ENCODE results near the gene CD28. TPM values are rescaled to one million over a fixed set of nuclear protein-coding genes. Genes with fewer than 3 reads are reported as not detected.

CD28 gene
- total RNA-seq, 3 donors from 2014 or later (not counting 1 experiment from before 2014, with no cell fraction given), result 0.54 to 3.5 (median 3.3) TPM

DNA sequence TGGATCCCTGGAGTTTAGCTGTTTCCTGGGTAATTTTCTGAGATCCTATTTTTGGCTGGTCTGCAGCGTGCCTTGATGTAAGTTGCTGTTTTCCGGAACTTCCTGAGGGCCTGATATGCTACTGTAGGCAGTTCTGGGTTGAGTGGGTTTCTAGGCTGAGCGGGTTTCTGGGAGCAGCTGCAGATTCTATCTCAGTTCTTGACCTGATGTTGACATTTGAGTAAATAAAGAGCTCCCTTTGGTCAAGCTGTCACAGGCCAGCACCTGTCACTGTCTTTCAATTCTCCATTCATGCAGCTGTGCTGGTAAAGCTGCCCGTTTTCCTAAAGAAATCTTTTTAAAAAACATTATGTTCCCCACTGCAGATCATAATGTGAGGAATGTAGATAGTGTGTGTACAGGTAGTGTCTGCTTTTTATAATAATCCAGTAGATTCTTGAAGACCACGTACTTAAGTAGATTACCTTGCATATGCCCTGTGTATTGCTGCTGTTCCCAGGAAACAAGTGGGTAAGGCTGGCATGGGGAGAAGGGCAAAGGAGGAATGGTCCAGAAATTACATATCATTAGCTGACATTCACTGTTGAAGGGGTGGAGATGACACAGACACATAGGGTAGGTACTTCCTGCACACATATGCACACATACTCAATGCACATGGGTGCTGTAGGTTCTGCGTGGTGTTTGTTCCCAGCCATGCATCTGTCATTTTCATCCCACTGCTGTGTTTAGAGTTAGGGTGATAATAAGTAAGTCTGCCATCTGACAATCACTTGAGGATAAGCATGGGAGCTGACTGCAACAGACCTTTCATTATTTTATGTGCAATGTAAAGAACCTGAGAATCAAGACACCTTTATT lies 25.9 kb downstream of the CD28 start:
- no peaks in the 10 kb centered on the region for H3K36me3 ChIP-seq (ENCODE audit: control insufficient read depth, insufficient read depth, low read length)
- DNase-seq, result peak in 1 of 2 donors; percentile 37
- Mint-ChIP-seq H3K36me3 (no peaks in the 10 kb centered on the region), H3K4me3 (no peak overlapping the region), H3K4me1 (peaks cover 0 to 6% of the 10 kb centered on the region in 2 donors), H3K9me3 (no peaks in the 10 kb centered on the region), H3K27ac (no peak overlapping the region), H3K27me3 (ENCODE audit: low read depth in 2 of 2) (no peaks in the 10 kb centered on the region)
- no peak overlapping the region for H3K27ac ChIP-seq (ENCODE audit: low read length)
- 88% methylated on average over 4 of the region's 6 CpGs for WGBS (ENCODE audit: insufficient coverage)
- TF ChIP-seq, protein P1, sequence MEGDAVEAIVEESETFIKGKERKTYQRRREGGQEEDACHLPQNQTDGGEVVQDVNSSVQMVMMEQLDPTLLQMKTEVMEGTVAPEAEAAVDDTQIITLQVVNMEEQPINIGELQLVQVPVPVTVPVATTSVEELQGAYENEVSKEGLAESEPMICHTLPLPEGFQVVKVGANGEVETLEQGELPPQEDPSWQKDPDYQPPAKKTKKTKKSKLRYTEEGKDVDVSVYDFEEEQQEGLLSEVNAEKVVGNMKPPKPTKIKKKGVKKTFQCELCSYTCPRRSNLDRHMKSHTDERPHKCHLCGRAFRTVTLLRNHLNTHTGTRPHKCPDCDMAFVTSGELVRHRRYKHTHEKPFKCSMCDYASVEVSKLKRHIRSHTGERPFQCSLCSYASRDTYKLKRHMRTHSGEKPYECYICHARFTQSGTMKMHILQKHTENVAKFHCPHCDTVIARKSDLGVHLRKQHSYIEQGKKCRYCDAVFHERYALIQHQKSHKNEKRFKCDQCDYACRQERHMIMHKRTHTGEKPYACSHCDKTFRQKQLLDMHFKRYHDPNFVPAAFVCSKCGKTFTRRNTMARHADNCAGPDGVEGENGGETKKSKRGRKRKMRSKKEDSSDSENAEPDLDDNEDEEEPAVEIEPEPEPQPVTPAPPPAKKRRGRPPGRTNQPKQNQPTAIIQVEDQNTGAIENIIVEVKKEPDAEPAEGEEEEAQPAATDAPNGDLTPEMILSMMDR (IDR thresholded peaks at IDR 0.05), result no peak
- no peak overlapping the region for H3K4me3 ChIP-seq (ENCODE audit: low read length)
- no peak for ATAC-seq
- H3K9me3 ChIP-seq (ENCODE audit: control insufficient read depth, insufficient read depth, low read length), result no peaks in the 10 kb centered on the region
- intact Hi-C loops (cut with micrococcal nuclease), result no loop called here
- H3K4me1 ChIP-seq (ENCODE audit: control insufficient read depth, insufficient read depth, low read length), result no peaks in the 10 kb centered on the region
- no peaks in the 10 kb centered on the region for H3K27me3 ChIP-seq (ENCODE audit: control insufficient read depth, insufficient read depth, low read length)

DNA sequence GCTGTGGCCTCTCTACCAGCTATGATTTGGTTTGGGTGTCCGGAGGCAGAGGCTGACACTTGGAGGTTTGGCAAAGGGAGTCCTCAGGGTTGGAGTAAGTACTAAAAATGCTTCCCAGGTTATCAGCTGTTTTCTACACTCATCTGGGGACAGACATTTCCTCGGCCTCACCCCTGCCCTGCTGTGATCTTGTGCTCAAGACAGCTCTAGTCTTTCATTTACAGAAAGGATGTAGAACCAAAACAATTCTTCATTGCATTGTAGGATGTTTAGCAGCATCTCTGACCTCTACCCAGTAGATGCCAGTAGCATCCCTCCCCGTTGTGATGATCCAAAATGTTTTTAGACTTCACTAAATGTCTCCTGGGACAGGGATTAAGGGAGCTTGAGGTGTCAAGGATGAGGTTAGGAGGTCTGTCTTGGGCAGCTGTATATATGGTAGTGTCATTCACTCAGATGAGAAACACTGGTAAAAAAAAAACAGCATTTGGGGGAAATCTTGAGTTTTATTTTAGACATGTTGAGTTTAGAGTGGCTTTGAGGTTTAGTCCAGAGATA lies 26.6 kb downstream of the CD28 start:
- Mint-ChIP-seq H3K9me3 (no peaks in the 10 kb centered on the region), H3K4me1 (peaks cover 0 to 6% of the 10 kb centered on the region in 2 donors), H3K27ac (no peak overlapping the region), H3K4me3 (no peak overlapping the region), H3K27me3 (ENCODE audit: low read depth in 2 of 2) (no peaks in the 10 kb centered on the region), H3K36me3 (no peaks in the 10 kb centered on the region)
- no peak overlapping the region for H3K27ac ChIP-seq (ENCODE audit: low read length)
- H3K4me1 ChIP-seq (ENCODE audit: control insufficient read depth, insufficient read depth, low read length), result no peaks in the 10 kb centered on the region
- no peaks in the 10 kb centered on the region for H3K9me3 ChIP-seq (ENCODE audit: control insufficient read depth, insufficient read depth, low read length)
- TF ChIP-seq, protein P1 (IDR thresholded peaks at IDR 0.05), result no peak
- no peak overlapping the region for H3K4me3 ChIP-seq (ENCODE audit: low read length)
- DNase-seq (peak in 1 of 2 donors; percentile 23), ATAC-seq (no peak)
- intact Hi-C loops (cut with micrococcal nuclease), result no loop called here
- H3K27me3 ChIP-seq (ENCODE audit: control insufficient read depth, insufficient read depth, low read length), result no peaks in the 10 kb centered on the region
- WGBS (ENCODE audit: insufficient coverage), result 94% methylated on average over 3 of the region's 3 CpGs
- H3K36me3 ChIP-seq (ENCODE audit: control insufficient read depth, insufficient read depth, low read length), result no peaks in the 10 kb centered on the region

DNA sequence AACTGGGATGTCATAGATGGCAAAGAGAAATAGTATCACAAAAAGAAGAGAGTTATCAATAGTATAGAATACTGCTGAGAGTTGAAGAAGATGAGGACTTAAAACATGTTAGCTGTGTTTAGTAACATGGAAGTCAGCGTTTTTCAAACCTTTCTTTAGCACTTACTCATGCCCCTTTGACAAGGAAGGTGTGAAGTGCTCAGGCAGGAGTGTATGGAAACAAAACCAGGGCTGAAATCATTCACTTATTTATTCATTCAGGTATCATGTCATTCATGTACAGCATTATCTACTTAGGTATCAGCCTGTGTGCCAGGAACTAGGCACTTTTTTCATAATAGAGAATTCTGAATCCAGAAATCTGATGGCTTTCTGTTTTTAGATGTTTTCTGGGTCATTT lies 27.2 kb downstream of the CD28 start:
- Histone ChIP-seq H3K27me3 (ENCODE audit: control insufficient read depth, insufficient read depth, low read length) (no peaks in the 10 kb centered on the region), H3K9me3 (ENCODE audit: control insufficient read depth, insufficient read depth, low read length) (no peaks in the 10 kb centered on the region), H3K36me3 (ENCODE audit: control insufficient read depth, insufficient read depth, low read length) (no peaks in the 10 kb centered on the region), H3K4me3 (ENCODE audit: low read length) (no peak overlapping the region), H3K4me1 (ENCODE audit: control insufficient read depth, insufficient read depth, low read length) (no peaks in the 10 kb centered on the region), H3K27ac (ENCODE audit: low read length) (no peak overlapping the region)
- no peaks in the 10 kb centered on the region for H3K36me3 Mint-ChIP-seq
- ATAC-seq (no peak), DNase-seq (peak in 1 of 2 donors; percentile 24)
- intact Hi-C loops (cut with micrococcal nuclease), result no loop called here
- H3K4me3 Mint-ChIP-seq, result no peak overlapping the region
- H3K27ac Mint-ChIP-seq, result no peak overlapping the region
- no peaks in the 10 kb centered on the region for H3K27me3 Mint-ChIP-seq (ENCODE audit: low read depth in 2 of 2)
- TF ChIP-seq, protein P1 (IDR thresholded peaks at IDR 0.05), result no peak
- H3K9me3 Mint-ChIP-seq, result no peaks in the 10 kb centered on the region
- peaks cover 0 to 6% of the 10 kb centered on the region in 2 donors for H3K4me1 Mint-ChIP-seq
- WGBS (ENCODE audit: insufficient coverage), result 67% methylated on average over 1 of the region's 1 CpG

Data from natural killer cell (primary cell).